ENCODE measurements around the gene TBC1D2B.

DNA sequence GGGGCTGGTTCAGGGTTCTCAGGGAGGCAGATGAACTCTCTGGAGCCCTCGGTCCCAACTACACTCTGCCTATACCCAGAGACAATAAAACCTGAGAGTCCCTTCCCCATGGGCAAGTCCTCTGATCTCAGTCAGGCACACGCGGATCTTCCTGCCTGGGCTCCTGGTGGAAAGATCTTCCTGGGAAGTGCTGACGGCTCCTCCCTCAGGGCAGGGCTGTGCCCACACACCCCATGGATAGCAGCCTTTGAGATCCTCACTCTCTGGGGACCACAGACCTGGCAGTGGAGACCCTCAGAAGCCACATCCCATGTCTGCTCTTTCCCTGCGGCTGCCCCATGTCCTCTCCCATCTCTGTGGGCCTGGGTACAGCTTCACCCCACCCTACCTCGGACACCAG lies 25.2 kb upstream of the TBC1D2B start:
- TF ChIP-seq, protein P1, sequence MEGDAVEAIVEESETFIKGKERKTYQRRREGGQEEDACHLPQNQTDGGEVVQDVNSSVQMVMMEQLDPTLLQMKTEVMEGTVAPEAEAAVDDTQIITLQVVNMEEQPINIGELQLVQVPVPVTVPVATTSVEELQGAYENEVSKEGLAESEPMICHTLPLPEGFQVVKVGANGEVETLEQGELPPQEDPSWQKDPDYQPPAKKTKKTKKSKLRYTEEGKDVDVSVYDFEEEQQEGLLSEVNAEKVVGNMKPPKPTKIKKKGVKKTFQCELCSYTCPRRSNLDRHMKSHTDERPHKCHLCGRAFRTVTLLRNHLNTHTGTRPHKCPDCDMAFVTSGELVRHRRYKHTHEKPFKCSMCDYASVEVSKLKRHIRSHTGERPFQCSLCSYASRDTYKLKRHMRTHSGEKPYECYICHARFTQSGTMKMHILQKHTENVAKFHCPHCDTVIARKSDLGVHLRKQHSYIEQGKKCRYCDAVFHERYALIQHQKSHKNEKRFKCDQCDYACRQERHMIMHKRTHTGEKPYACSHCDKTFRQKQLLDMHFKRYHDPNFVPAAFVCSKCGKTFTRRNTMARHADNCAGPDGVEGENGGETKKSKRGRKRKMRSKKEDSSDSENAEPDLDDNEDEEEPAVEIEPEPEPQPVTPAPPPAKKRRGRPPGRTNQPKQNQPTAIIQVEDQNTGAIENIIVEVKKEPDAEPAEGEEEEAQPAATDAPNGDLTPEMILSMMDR (IDR thresholded peaks at IDR 0.05 in 4 of 5, conservative IDR thresholded peaks at IDR 0.05 in 1 of 5) = no peak
- TF ChIP-seq POLR2A (IDR thresholded peaks at IDR 0.05) = no peak

Data from gastrocnemius medialis (tissue), 4 donors.